Measurements from ENCODE around the gene PRKAG2. TPM values are rescaled to one million over a fixed set of nuclear protein-coding genes. Genes with fewer than 3 reads are reported as not detected.
A peak's percentile ranks its signal among the peaks of the same experiment; 100 is the strongest.

Gene PRKAG2
- total RNA-seq, 2 donors from 2014 or later = 38.3 to 78.5 TPM

GRCh38 chr7:151512353-151512752 is 364.6 kb downstream of the PRKAG2 start:
- ATAC-seq (ENCODE audit: insufficient number of reproducible peaks, low FRiP score, low read depth) = no peak
- Histone ChIP-seq H3K27ac (no peak overlapping the region), H3K36me3 (no peaks in the 10 kb centered on the region), H3K4me1 (ENCODE audit: control insufficient read depth in 1 of 2, low read depth in 2 of 2) (peaks cover 44 to 79% of the 10 kb centered on the region in 2 donors), H3K27me3 (replicated peaks; ENCODE audit: insufficient read depth) (no peaks in the 10 kb centered on the region), H3K4me3 (no peak overlapping the region), H3K9me3 (no peaks in the 10 kb centered on the region)
- TF ChIP-seq CTCF (IDR thresholded peaks at IDR 0.05) = no peak
- DNase-seq (ENCODE audit: low spot score) = no peak

- Histone ChIP-seq H3K4me1 (ENCODE audit: control insufficient read depth in 1 of 2, low read depth in 2 of 2) (peaks cover 44 to 79% of the 10 kb centered on the region in 2 donors), H3K27me3 (replicated peaks; ENCODE audit: insufficient read depth) (no peaks in the 10 kb centered on the region), H3K27ac (no peak overlapping the region), H3K9me3 (no peaks in the 10 kb centered on the region), H3K4me3 (no peak overlapping the region), H3K36me3 (no peaks in the 10 kb centered on the region)
- DNase-seq (ENCODE audit: low spot score) = no peak
- no peak for ATAC-seq (ENCODE audit: insufficient number of reproducible peaks, low FRiP score, low read depth)
- no peak for TF ChIP-seq CTCF (IDR thresholded peaks at IDR 0.05)
Observed at GRCh38 chr7:151511946-151512345, 365.0 kb downstream of the PRKAG2 start.

- no peak for TF ChIP-seq CTCF (IDR thresholded peaks at IDR 0.05)
- ATAC-seq (ENCODE audit: insufficient number of reproducible peaks, low FRiP score, low read depth) (no peak), DNase-seq (ENCODE audit: low spot score) (no peak)
- H3K27ac ChIP-seq = no peak overlapping the region
- no peaks in the 10 kb centered on the region for H3K27me3 ChIP-seq (replicated peaks; ENCODE audit: insufficient read depth)
- no peaks in the 10 kb centered on the region for H3K36me3 ChIP-seq
- peaks cover 48 to 78% of the 10 kb centered on the region in 2 donors for H3K4me1 ChIP-seq (ENCODE audit: control insufficient read depth in 1 of 2, low read depth in 2 of 2)
- H3K4me3 ChIP-seq = no peak overlapping the region
- no peaks in the 10 kb centered on the region for H3K9me3 ChIP-seq
Observed at GRCh38 chr7:151511270-151511669, 365.6 kb downstream of the PRKAG2 start.

GRCh38 chr7:151509670-151510333 is 367.1 kb downstream of the PRKAG2 start:
- H3K9me3 ChIP-seq = no peaks in the 10 kb centered on the region
- no peaks in the 10 kb centered on the region for H3K36me3 ChIP-seq
- DNase-seq (ENCODE audit: low spot score) = no peak
- no peaks in the 10 kb centered on the region for H3K27me3 ChIP-seq (replicated peaks; ENCODE audit: insufficient read depth)
- TF ChIP-seq CTCF (IDR thresholded peaks at IDR 0.05) = no peak
- no peak overlapping the region for H3K4me3 ChIP-seq
- peak overlapping the region; percentile 32 to 33 for H3K27ac ChIP-seq
- H3K4me1 ChIP-seq (ENCODE audit: control insufficient read depth in 1 of 2, low read depth in 2 of 2) = peaks cover 36 to 71% of the 10 kb centered on the region in 2 donors
- ATAC-seq (ENCODE audit: insufficient number of reproducible peaks, low FRiP score, low read depth) = no peak

- Histone ChIP-seq H3K27me3 (replicated peaks; ENCODE audit: insufficient read depth) (no peaks in the 10 kb centered on the region), H3K36me3 (no peaks in the 10 kb centered on the region), H3K9me3 (no peaks in the 10 kb centered on the region), H3K4me1 (ENCODE audit: control insufficient read depth in 1 of 2, low read depth in 2 of 2) (peaks cover 41 to 76% of the 10 kb centered on the region in 2 donors), H3K4me3 (no peak overlapping the region), H3K27ac (peak overlapping the region in 1 of 2 donors; percentile 32)
- no peak for TF ChIP-seq CTCF (IDR thresholded peaks at IDR 0.05)
- ATAC-seq (ENCODE audit: insufficient number of reproducible peaks, low FRiP score, low read depth) = no peak
- no peak for DNase-seq (ENCODE audit: low spot score)
Observed at GRCh38 chr7:151508991-151509390, 367.9 kb downstream of the PRKAG2 start.
